ENCODE results near the gene TPPP. TPM values are rescaled to one million over a fixed set of nuclear protein-coding genes. Genes with fewer than 3 reads are reported as not detected.
A peak's percentile ranks its signal among the peaks of the same experiment; 100 is the strongest.

Gene TPPP
- total RNA-seq, 2 donors from 2014 or later = 0.05 TPM; not detected in 1

- peaks cover 0 to 8% of the 10 kb centered on the region in 2 donors for H3K4me1 Mint-ChIP-seq (ENCODE audit: low read depth in 2 of 2)
- no peak for ATAC-seq
Observed at GRCh38 chr5:669842-670395, 23.2 kb downstream of the TPPP start.

GRCh38 chr5:669111-669841 is 23.9 kb downstream of the TPPP start:
- peaks cover 0 to 4% of the 10 kb centered on the region in 2 donors for H3K27me3 Mint-ChIP-seq
- H3K9me3 Mint-ChIP-seq = no peaks in the 10 kb centered on the region
- no peak for DNase-seq (ENCODE audit: low spot score)
- no peak overlapping the region for H3K27ac Mint-ChIP-seq
- H3K4me1 Mint-ChIP-seq (ENCODE audit: low read depth in 2 of 2) = peaks cover 0 to 8% of the 10 kb centered on the region in 2 donors
- peaks cover 8% of the 10 kb centered on the region for H3K36me3 Mint-ChIP-seq
- no peak overlapping the region for H3K4me3 Mint-ChIP-seq
- peak in 1 of 2 donors; percentile 57 for ATAC-seq

More at GRCh38 chr5:669842-670395, 23.2 kb downstream of the TPPP start:
- peaks cover 0 to 4% of the 10 kb centered on the region in 2 donors for H3K27me3 Mint-ChIP-seq
- H3K4me3 Mint-ChIP-seq = no peak overlapping the region
- no peak overlapping the region for H3K27ac Mint-ChIP-seq
- no peaks in the 10 kb centered on the region for H3K9me3 Mint-ChIP-seq
- H3K36me3 Mint-ChIP-seq = peaks cover 8% of the 10 kb centered on the region
- DNase-seq (ENCODE audit: low spot score) = no peak

GRCh38 chr5:668283-668995 is 24.7 kb downstream of the TPPP start:
- Mint-ChIP-seq H3K36me3 (peaks cover 8% of the 10 kb centered on the region), H3K27ac (no peak overlapping the region), H3K4me1 (ENCODE audit: low read depth in 2 of 2) (peaks cover 0 to 8% of the 10 kb centered on the region in 2 donors), H3K4me3 (no peak overlapping the region), H3K9me3 (no peaks in the 10 kb centered on the region), H3K27me3 (peaks cover 0 to 4% of the 10 kb centered on the region in 2 donors)
- DNase-seq (ENCODE audit: low spot score) (no peak), ATAC-seq (no peak)

GRCh38 chr5:666816-667498 is 26.2 kb downstream of the TPPP start:
- Mint-ChIP-seq H3K27me3 (no peaks in the 10 kb centered on the region), H3K36me3 (peaks cover 8% of the 10 kb centered on the region), H3K9me3 (no peaks in the 10 kb centered on the region), H3K4me1 (ENCODE audit: low read depth in 2 of 2) (peaks cover 0 to 3% of the 10 kb centered on the region in 2 donors), H3K4me3 (no peak overlapping the region), H3K27ac (no peak overlapping the region)
- DNase-seq (ENCODE audit: low spot score) = no peak
- no peak for ATAC-seq

- DNase-seq (ENCODE audit: low spot score) = no peak
- Mint-ChIP-seq H3K9me3 (no peaks in the 10 kb centered on the region), H3K27me3 (no peaks in the 10 kb centered on the region), H3K36me3 (peaks cover 11% of the 10 kb centered on the region), H3K4me1 (ENCODE audit: low read depth in 2 of 2) (peaks cover 0 to 3% of the 10 kb centered on the region in 2 donors), H3K4me3 (no peak overlapping the region), H3K27ac (no peak overlapping the region)
- ATAC-seq = no peak
Observed at GRCh38 chr5:665956-666711, 27.0 kb downstream of the TPPP start.

- DNase-seq (ENCODE audit: low spot score) (no peak), ATAC-seq (no peak)
- Mint-ChIP-seq H3K27me3 (no peaks in the 10 kb centered on the region), H3K36me3 (peaks cover 12% of the 10 kb centered on the region), H3K4me3 (no peak overlapping the region), H3K4me1 (ENCODE audit: low read depth in 2 of 2) (peaks cover 0 to 3% of the 10 kb centered on the region in 2 donors), H3K27ac (no peak overlapping the region), H3K9me3 (no peaks in the 10 kb centered on the region)
Observed at GRCh38 chr5:665541-665955, 27.6 kb downstream of the TPPP start.

- Mint-ChIP-seq H3K27ac (no peak overlapping the region), H3K36me3 (peaks cover 12% of the 10 kb centered on the region), H3K4me1 (ENCODE audit: low read depth in 2 of 2) (peaks cover 0 to 3% of the 10 kb centered on the region in 2 donors), H3K9me3 (no peaks in the 10 kb centered on the region), H3K27me3 (no peaks in the 10 kb centered on the region), H3K4me3 (no peak overlapping the region)
- ATAC-seq = no peak
- DNase-seq (ENCODE audit: low spot score) = no peak
Observed at GRCh38 chr5:664994-665360, 28.2 kb downstream of the TPPP start.

GRCh38 chr5:664343-664993 is 28.7 kb downstream of the TPPP start:
- H3K4me1 Mint-ChIP-seq (ENCODE audit: low read depth in 2 of 2) = peaks cover 0 to 3% of the 10 kb centered on the region in 2 donors
- no peaks in the 10 kb centered on the region for H3K9me3 Mint-ChIP-seq
- H3K36me3 Mint-ChIP-seq = peaks cover 12% of the 10 kb centered on the region
- DNase-seq (ENCODE audit: low spot score) (no peak), ATAC-seq (no peak)
- H3K4me3 Mint-ChIP-seq = no peak overlapping the region
- H3K27me3 Mint-ChIP-seq = no peaks in the 10 kb centered on the region
- no peak overlapping the region for H3K27ac Mint-ChIP-seq

GRCh38 chr5:663436-664342 is 29.5 kb downstream of the TPPP start:
- Mint-ChIP-seq H3K36me3 (peaks cover 16% of the 10 kb centered on the region), H3K27ac (no peak overlapping the region), H3K4me1 (ENCODE audit: low read depth in 2 of 2) (peaks cover 0 to 3% of the 10 kb centered on the region in 2 donors), H3K27me3 (no peaks in the 10 kb centered on the region), H3K9me3 (no peaks in the 10 kb centered on the region), H3K4me3 (no peak overlapping the region)
- ATAC-seq (no peak), DNase-seq (ENCODE audit: low spot score) (no peak)

GRCh38 chr5:662751-663435 is 30.3 kb downstream of the TPPP start:
- Mint-ChIP-seq H3K9me3 (no peaks in the 10 kb centered on the region), H3K4me1 (ENCODE audit: low read depth in 2 of 2) (peaks cover 0 to 3% of the 10 kb centered on the region in 2 donors), H3K4me3 (no peak overlapping the region), H3K36me3 (peaks cover 17% of the 10 kb centered on the region), H3K27me3 (no peaks in the 10 kb centered on the region), H3K27ac (no peak overlapping the region)
- no peak for DNase-seq (ENCODE audit: low spot score)
- no peak for ATAC-seq

GRCh38 chr5:661891-662750 is 31.0 kb downstream of the TPPP start:
- no peaks in the 10 kb centered on the region for H3K27me3 Mint-ChIP-seq
- DNase-seq (ENCODE audit: low spot score) (no peak), ATAC-seq (no peak)
- H3K9me3 Mint-ChIP-seq = no peaks in the 10 kb centered on the region
- no peak overlapping the region for H3K27ac Mint-ChIP-seq
- no peak overlapping the region for H3K4me3 Mint-ChIP-seq
- peaks cover 16% of the 10 kb centered on the region for H3K36me3 Mint-ChIP-seq
- H3K4me1 Mint-ChIP-seq (ENCODE audit: low read depth in 2 of 2) = no peaks in the 10 kb centered on the region

Data from natural killer cell treated with Interleukin-12 subunit alpha and Interleukin-12 subunit beta and Interleukin-15 and Interleukin-18, amount 100 ng/mL, for 72 hours (primary cell).